ENCODE data around the gene CFHR4. TPM values are rescaled to one million over a fixed set of nuclear protein-coding genes. Genes with fewer than 3 reads are reported as not detected.
"Not testable (repeated sequence)": the region's sequence is repeated elsewhere in the genome, so short reads cannot be mapped to it uniquely, and the experiment has no call there.

The CFHR4 gene
- 97.9 TPM for total RNA-seq

- peak; percentile 72 for ATAC-seq
- DNase-seq (ENCODE audit: low spot score) = no peak
These were observed at the start of gene CFHR4 for GRCh38 chr1:196887515-196888239. Gene CFHR4, plus strand, starts transcription at chr1:196888052. Its CDS starts 99 bp downstream, at chr1:196888151.

DNA sequence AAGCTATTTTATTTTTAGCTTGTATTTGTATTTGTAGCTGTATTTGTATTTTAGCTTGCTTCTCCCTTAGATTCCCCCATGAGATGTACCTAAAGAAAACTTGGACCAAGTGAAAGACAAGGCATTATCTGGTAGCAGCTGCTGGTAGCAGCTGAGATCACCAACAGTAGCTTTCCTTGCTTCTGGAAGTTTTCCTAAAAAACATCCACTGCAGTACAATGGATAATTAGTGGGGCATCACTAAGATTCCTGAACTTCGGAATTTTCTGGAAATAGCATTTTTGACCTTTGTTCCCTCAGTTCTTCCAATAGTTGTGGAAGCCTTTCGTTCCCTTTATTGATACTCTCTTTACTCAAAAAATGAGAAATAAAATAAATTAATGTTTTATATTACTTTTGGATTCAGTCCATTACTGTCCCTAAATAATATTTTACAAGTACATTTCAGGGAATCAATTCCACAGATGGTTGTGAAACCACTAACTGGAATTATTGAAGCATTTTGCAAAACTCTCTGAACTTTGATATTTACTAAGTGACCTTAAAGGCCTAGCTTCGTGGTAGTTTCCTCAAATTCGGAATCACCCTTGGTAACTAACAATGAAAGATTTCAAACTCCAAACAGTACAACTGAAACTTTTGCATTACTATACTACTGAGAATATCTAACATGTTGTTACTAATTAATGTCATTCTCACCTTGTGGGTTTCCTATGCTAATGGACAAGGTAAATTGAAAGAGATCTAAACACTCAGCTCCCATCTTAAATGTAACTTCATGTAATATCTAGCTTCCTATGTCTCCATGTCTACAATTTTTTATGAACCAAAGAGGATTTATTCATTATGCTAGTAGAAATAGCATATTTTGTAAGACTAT is 38.0 kb upstream of the CFHR4 start:
- peak; percentile 80 for ATAC-seq
- DNase-seq (ENCODE audit: low spot score) = not testable (repeated sequence)

DNA sequence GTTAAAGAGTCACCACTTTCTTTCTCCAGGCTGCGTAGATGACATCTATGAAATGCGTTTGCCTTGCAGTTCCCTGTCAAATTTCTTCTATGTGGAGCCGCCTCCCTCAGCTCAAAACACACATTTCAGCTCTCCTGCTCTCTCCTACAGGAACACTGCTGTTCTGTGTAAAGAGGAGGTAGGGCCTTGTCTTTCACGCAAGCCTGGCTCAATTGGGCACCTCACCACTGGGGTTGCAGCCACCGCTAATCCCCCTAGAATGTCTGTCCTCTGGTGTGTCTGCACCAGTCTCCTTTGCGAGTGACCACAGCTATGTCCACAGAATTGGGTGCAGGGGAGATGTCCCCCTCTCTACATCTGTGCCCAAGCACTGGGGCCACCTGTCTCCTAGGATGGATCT is 31.8 kb upstream of the CFHR4 start:
- ATAC-seq = no peak
- DNase-seq (ENCODE audit: low spot score) = no peak

DNA sequence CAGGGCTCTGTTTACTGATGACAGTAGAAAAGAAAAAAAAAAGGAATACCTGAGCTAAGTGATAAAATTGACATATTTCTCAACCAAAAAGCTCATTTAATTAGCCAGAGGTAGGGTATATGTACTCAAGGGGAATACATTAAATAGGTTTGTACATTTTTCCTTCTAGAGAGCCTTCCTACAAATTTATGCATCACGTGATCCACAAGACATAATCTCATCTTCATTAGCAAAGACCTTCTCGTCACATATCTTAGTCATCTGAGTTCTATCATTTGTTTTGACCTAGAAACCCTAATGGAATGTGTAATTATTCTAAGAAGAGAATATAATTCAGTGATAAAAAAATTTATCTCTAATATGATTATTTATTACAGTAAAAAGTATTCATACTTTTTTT is 30.7 kb upstream of the CFHR4 start:
- ATAC-seq (no peak), DNase-seq (ENCODE audit: low spot score) (no peak)

- ATAC-seq (no peak), DNase-seq (ENCODE audit: low spot score) (no peak)
These were observed 29.0 kb upstream of the CFHR4 start for GRCh38 chr1:196858811-196859210.

DNA sequence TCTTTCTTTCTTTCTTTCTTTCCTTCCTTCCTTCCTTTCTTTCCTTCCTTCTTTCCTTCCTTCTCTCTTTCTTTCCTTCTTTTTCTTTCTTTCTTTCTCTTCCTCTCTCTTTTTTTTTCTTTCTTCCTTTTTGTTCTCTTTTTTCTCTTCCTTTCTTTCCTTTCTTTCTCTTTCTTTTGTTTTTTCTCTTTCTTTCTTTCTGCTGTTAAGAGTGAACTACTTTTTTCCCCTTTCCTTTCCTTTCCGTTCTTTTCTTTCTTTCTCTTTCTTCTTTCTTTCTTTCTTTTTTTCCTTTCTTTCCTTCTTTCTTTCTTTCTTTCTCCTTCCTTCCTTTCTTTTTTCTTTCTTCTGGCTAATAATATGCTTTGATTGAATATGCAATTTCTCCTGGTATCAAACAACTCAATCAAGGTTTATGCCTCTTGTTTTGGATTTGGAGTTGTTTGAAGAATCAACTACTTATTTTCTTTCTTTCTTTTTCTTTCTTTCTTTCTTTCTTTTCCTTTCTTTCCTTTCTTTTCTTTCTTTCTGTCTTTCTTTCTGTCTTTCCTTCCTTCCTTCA is 27.4 kb upstream of the CFHR4 start:
- no peak for ATAC-seq
- no peak for DNase-seq (ENCODE audit: low spot score)

DNA sequence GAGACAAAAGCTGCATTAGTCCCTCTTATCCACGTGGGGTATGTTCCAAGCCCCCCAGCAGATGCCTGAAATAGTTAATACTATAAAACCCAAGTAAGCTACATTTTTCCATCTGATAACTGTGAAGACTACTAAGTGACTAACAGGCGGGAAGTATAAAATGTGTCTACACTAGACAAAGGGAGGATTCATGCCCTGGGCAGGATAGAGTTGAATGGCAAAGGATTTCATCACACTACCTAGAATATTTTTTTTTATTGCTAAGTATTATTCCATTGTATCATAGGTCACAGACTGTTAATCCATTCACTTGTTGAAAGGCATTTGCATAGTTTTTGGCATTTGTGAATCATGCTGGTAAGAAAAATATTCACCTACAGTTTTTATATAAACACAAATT is 26.4 kb upstream of the CFHR4 start:
- no peak for DNase-seq (ENCODE audit: low spot score)
- ATAC-seq = no peak

DNA sequence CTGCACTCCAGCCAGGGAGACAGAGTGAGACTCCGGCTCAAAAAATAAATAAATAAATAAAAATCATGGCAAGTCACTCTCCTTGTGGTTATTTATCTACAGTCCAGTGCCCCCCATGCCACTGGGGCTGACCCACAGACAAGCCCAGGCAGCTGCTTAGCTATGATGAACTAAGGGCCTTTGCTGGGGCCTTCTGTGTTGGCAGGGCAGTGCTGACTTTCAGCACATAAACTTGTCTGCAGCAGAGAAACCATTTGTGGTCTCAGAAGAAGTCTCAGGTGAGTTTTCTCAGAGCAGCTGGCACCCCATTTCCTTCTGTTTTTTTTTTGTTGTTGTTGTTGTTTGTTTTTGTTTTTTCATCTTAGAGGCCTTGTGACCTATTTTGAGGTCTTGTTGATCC is 20.9 kb upstream of the CFHR4 start:
- no peak for DNase-seq (ENCODE audit: low spot score)
- no peak for ATAC-seq

- DNase-seq (ENCODE audit: low spot score) (no peak), ATAC-seq (no peak)
These were observed 14.5 kb upstream of the CFHR4 start for GRCh38 chr1:196873385-196873784.

DNA sequence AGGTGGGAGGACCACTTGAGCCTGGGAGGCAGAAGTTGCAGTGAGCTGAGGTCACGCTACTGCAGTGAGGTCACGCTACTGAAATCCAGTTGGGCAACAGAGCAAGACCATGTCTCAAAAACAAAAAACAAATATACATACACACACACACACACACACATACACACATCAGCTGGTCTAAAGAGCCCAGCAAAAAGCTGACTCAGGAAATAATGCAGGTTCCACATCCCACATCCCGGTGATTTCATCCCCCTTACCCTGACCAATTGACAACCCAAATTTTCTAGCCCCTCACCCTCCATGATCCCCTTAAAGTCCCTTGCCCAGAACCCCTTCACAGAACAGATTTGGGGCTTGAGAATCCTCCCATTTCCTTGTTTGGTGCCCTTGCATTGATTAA is 11.9 kb upstream of the CFHR4 start:
- ATAC-seq (no peak), DNase-seq (ENCODE audit: low spot score) (no peak)

DNA sequence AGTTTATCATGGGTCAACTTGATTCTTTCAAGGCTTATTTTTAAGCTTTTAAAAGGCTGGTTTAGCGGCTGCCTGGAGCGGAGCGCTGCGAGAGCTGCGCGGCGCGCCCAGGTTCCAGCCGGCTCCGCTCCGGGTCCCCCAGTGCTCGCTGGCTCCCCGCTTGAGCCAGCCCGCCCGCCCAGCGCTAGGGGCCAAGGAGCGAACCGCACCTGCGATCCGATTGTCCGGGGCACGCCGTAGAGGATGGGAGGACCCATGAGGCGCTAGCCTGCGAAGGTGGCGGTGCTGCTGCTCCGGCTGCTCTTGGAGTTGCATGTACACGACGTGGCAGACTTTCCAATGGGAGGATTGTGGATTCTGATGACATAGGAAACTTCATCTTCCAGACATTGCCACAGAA is 9.9 kb upstream of the CFHR4 start:
- ATAC-seq (peak; percentile 98), DNase-seq (ENCODE audit: low spot score) (peak; percentile 62)

GRCh38 chr1:196886560-196886959 is 1.3 kb upstream of the CFHR4 start:
- not testable (repeated sequence) for ATAC-seq; DNase-seq (ENCODE audit: low spot score)

DNA sequence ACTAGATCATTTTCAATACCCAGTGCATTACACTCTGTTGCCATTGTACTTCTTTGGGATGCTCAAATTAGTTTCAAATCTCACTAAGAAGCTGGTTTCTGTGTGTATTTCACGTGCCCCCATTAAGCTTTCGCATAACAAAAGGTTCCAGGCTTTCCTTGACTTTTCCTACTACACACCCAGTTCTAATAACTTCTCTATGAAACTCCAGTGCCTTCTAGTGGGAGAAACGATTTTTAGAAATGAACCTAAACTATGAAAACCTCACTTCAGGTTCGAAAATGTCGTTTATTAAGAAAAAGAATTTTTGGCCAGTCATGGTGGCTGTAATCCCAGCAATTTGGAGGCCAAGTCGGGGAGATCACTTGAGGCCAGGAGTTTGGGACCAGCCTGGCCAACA is 2.8 kb downstream of the CFHR4 start:
- ATAC-seq = peak; percentile 66

GRCh38 chr1:196891251-196891650 is 3.4 kb downstream of the CFHR4 start:
- ATAC-seq (peak; percentile 60), DNase-seq (ENCODE audit: low spot score) (no peak)

More for the DNA sequence above, 2.8 kb downstream of the CFHR4 start:
- DNase-seq (ENCODE audit: low spot score) = no peak

DNA sequence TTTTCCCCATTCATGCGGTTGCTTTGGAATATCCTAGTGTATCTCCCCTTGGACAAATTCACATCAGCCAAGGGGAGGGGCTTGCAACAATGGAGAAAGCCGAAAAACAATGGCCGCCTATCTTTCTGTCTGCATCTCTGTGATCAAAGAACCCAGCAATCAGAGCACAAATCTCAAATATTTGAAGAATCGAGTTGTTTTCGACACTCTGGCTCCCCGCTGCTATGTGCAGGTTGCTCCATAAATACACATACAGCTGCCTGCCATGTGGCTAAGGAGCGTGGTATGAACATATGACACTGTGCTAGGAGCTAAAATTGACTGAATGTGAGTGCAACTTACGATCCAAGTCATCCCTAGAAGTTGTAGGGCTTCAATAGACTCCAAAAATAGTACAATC is 8.5 kb downstream of the CFHR4 start:
- DNase-seq (ENCODE audit: low spot score) (no peak), ATAC-seq (peak; percentile 74)

- ATAC-seq (peak; percentile 68), DNase-seq (ENCODE audit: low spot score) (no peak)
These were observed 9.4 kb downstream of the CFHR4 start for GRCh38 chr1:196897158-196897828.

DNA sequence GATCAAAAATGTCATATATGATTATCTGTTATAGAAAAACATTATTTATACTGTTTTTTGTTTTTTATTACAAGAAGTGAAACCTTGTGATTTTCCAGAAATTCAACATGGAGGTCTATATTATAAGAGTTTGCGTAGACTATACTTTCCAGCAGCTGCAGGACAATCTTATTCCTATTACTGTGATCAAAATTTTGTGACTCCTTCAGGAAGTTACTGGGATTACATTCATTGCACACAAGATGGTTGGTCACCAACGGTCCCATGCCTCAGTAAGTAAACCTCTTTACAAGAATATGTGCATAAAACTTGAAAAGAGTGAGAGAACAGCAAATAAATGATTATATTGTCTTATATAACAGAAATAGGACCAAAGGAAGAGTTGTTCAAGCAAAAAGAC is 14.5 kb downstream of the CFHR4 start:
- DNase-seq (ENCODE audit: low spot score) (no peak), ATAC-seq (no peak)

DNA sequence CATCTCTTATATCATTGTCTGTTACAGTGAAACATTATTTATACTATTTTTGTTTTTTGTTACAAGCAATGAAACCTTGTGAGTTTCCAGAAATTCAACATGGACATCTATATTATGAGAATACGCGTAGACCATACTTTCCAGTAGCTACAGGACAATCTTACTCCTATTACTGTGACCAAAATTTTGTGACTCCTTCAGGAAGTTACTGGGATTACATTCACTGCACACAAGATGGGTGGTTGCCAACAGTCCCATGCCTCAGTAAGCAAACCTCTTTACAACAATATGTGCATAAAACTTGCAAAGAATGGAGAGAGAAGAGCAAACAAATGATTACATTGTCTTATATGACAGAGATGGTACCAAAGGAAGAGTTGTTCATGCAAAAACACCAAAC is 22.4 kb downstream of the CFHR4 start:
- DNase-seq (ENCODE audit: low spot score) (no peak), ATAC-seq (peak; percentile 41)

- not testable (repeated sequence) for DNase-seq (ENCODE audit: low spot score); ATAC-seq
These were observed 24.4 kb downstream of the CFHR4 start for GRCh38 chr1:196912283-196912682.

GRCh38 chr1:196926839-196927238 is 39.0 kb downstream of the CFHR4 start:
- ATAC-seq = not testable (repeated sequence)

DNA sequence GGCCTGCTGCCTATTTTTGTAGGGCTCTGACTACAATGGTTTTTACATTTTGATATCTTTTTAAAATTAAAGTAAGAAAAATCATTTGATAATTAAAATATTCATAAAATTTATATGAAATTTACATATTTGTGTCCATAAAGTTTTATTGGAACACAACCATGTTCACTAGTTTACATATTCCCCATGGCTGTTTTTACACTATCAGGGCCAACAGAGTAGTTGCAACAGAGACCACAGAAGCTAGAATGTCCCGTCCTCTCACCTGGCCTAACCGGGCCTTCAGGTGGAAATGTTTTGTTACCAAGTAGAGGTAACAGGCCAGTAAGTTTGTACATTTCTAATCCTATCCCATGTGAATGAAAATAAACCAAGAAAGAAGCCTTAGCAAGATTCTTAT is 45.0 kb downstream of the CFHR4 start:
- not testable (repeated sequence) for ATAC-seq

More at GRCh38 chr1:196926839-196927238, 39.0 kb downstream of the CFHR4 start:
- not testable (repeated sequence) for DNase-seq (ENCODE audit: low spot score)

More for the DNA sequence above, 45.0 kb downstream of the CFHR4 start:
- not testable (repeated sequence) for DNase-seq (ENCODE audit: low spot score)
